ENCODE measurements around the gene WDR11.

WDR11 gene

GRCh38 chr10:120948889-120949608 lies 97.9 kb downstream of the WDR11 start:
- no peak for DNase-seq

- no peak for DNase-seq
Observed at GRCh38 chr10:120949609-120950031, 98.5 kb downstream of the WDR11 start.

- DNase-seq: no peak
Observed at GRCh38 chr10:120950051-120950561, 98.9 kb downstream of the WDR11 start.

GRCh38 chr10:120951288-120951687 lies 100.1 kb downstream of the WDR11 start:
- DNase-seq: no peak

- no peak for DNase-seq
Observed at GRCh38 chr10:120953897-120954296, 102.7 kb downstream of the WDR11 start.

Measured in NCI-H2171 (cell line).